ENCODE data around the gene OPCML.

DNA sequence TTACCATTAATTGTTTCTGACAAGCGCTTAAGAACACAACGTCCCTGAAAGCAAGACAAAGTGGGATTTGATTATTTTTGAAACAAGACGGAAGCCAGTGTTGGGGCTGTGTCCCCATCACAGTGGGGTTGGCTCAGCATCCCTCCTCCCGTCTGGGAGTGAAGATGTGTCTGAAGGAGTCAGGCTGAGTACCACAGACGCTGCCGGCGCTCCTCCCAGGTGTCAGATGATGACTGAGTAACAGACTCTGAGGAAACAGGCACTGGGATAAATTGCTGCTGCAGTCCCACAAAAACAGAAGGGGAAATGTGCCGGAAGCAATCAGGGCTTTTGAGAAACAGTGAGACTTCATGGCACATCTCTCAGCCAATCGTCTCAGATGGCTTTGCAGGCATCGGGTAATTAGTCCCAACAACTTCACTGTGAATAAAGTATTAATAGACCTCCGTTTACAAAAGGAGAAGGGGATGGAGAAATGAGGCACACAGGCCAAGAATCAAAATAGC lies 266.7 kb downstream of the OPCML start:
- TF ChIP-seq, protein P1, sequence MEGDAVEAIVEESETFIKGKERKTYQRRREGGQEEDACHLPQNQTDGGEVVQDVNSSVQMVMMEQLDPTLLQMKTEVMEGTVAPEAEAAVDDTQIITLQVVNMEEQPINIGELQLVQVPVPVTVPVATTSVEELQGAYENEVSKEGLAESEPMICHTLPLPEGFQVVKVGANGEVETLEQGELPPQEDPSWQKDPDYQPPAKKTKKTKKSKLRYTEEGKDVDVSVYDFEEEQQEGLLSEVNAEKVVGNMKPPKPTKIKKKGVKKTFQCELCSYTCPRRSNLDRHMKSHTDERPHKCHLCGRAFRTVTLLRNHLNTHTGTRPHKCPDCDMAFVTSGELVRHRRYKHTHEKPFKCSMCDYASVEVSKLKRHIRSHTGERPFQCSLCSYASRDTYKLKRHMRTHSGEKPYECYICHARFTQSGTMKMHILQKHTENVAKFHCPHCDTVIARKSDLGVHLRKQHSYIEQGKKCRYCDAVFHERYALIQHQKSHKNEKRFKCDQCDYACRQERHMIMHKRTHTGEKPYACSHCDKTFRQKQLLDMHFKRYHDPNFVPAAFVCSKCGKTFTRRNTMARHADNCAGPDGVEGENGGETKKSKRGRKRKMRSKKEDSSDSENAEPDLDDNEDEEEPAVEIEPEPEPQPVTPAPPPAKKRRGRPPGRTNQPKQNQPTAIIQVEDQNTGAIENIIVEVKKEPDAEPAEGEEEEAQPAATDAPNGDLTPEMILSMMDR (IDR thresholded peaks at IDR 0.05): no peak
- TF ChIP-seq EZH2 (IDR thresholded peaks at IDR 0.05; ENCODE audit: borderline replicate concordance, insufficient read depth, low read depth, low read length, poor library complexity, severe bottlenecking): no peak
